DND-41 (cell line): ENCODE data around the gene SNAPC1.

Experiments
- CTCF ChIP-seq: IDR thresholded peaks from 2 replicates; pipeline ENCODE4 v1.5.1; 2012; ENCODE audit warnings: borderline replicate concordance, low read length, moderate library complexity, mild to moderate bottlenecking; ENCODE audit not compliant: poor library complexity, severe bottlenecking; ENCODE audit errors: extremely low read depth
- EZH2 ChIP-seq: IDR thresholded peaks from 3 replicates; pipeline ENCODE4 v1.6.1; 2012; ENCODE audit warnings: borderline replicate concordance, low read depth, mild to moderate bottlenecking, moderate library complexity, low read length, inconsistent platforms; ENCODE audit not compliant: severe bottlenecking

- TF ChIP-seq CTCF (no peak), EZH2 (no peak)
These were observed 13.0 kb upstream of the SNAPC1 start for GRCh38 chr14:61749264-61749663.
